8988T (cell line): ENCODE data around the gene RHOB.

ENCODE experiments used
- DNase-seq: peaks from one replicate; pipeline ENCODE4 v3.0.0; 2011

RHOB gene

DNA sequence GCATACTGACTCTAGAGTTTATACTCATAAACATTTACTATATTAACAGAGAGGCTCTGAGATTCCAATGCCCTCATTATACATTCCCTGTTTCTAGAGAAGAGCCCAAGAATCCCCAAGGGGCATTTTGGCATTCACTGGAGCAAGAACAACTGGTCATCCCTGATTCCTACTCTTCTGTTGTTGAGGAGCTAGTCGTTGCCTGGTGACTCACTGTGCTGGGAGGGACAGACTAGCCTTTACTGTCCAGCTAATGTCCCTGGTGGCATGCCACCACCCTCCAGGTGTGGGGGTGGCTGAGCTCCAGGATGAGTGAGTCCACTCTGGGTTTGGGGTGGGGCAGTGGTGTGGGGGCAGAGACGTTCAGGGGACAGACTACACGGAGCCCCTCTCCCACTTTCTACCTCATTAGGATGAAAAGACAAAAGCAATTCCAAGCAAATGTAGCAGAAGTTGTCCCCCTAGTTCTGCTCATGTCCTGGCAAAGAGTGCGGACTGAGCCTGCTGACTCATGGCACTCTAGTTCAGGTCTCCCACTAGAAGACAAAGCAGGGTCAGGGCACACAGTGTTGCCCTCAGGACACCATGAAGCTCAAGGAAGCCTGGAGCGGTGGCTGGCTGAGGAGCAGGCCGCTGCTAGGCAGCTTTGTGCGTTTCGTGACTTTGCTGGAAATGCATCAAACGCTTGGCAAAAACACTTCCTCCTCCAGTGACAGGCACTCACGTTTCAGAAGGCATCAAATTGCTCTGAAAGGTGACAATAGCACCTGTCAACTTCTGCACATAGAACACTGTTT is 49.4 kb downstream of the RHOB start:
- DNase-seq, result no peak

GRCh38 chr2:20496942-20497341 is 50.1 kb downstream of the RHOB start:
- no peak for DNase-seq
